CD8-positive, alpha-beta memory T cell (primary cell): Measurements from ENCODE around the gene RARRES2. TPM values are rescaled to one million over a fixed set of nuclear protein-coding genes. Genes with fewer than 3 reads are reported as not detected.
"Not testable (repeated sequence)": the region's sequence is repeated elsewhere in the genome, so short reads cannot be mapped to it uniquely, and the experiment has no call there.

Source experiments
- CTCF ChIA-PET: fragments of 350-600 bp; sonication (Branson Sonifier 250); formaldehyde crosslinking; loops from one replicate; lab custom pipeline; 2021; ENCODE audit warnings: antibody characterized with exemption; lab: Charles Lee
- POLR2A ChIA-PET: fragments of 350-600 bp; sonication (Branson Sonifier 250); formaldehyde crosslinking; loops from one replicate; lab custom pipeline; 2021; ENCODE audit warnings: antibody characterized with exemption; lab: Charles Lee
- DNase-seq, 5 donors: peaks; one replicate each; pipeline versions ENCODE4 v3.0.0 to v3.0.0-alpha.2; 2020 to 2022; ENCODE audit warnings: mixed read lengths in 1 of 5
- H3K27ac ChIP-seq: one replicate; pipeline ENCODE4 v1.7.0; 2013; ENCODE audit warnings: low read depth, mild to moderate bottlenecking, low read length, moderate library complexity
- H3K27me3 ChIP-seq: 2 replicates; pipeline ENCODE4 v1.7.0; 2013; ENCODE audit warnings: low read length, mild to moderate bottlenecking; ENCODE audit not compliant: insufficient read depth, poor library complexity, severe bottlenecking
- H3K36me3 ChIP-seq: 2 replicates; pipeline ENCODE4 v1.7.0; 2013; ENCODE audit warnings: mild to moderate bottlenecking, low read length, moderate library complexity; ENCODE audit not compliant: insufficient read depth
- H3K4me1 ChIP-seq: 2 replicates; pipeline ENCODE4 v1.7.0; 2013; ENCODE audit warnings: mild to moderate bottlenecking, low read length, moderate library complexity; ENCODE audit not compliant: insufficient read depth
- H3K4me3 ChIP-seq: 2 replicates; pipeline ENCODE4 v1.7.0; 2013; ENCODE audit warnings: mild to moderate bottlenecking, low read length
- H3K9me3 ChIP-seq: 2 replicates; pipeline ENCODE4 v1.7.0; 2013; ENCODE audit warnings: mild to moderate bottlenecking, low read length
- H3K27ac Mint-ChIP-seq, 8 donors: one replicate each; pipeline ENCODE4 v1.8.0; 2020 to 2021; ENCODE audit warnings: mixed read lengths in 8 of 8, mild to moderate bottlenecking in 6 of 8, inconsistent platforms in 3 of 8, moderate library complexity in 3 of 8
- H3K27me3 Mint-ChIP-seq, 2 donors: one replicate each; pipeline ENCODE4 v1.8.0; 2020 to 2021; ENCODE audit warnings: mixed read lengths in 2 of 2, mild to moderate bottlenecking in 1 of 2, moderate library complexity in 1 of 2
- H3K36me3 Mint-ChIP-seq, 3 donors: one replicate each; pipeline ENCODE4 v1.8.0; 2020 to 2021; ENCODE audit warnings: mixed read lengths in 3 of 3, inconsistent platforms in 1 of 3, mild to moderate bottlenecking in 1 of 3
- H3K4me1 Mint-ChIP-seq, 3 donors: one replicate each; pipeline ENCODE4 v1.8.0; 2020 to 2021; ENCODE audit warnings: mixed read lengths in 3 of 3, inconsistent platforms in 1 of 3, mild to moderate bottlenecking in 1 of 3
- H3K4me3 Mint-ChIP-seq, 7 donors: one replicate each; pipeline ENCODE4 v1.8.0; 2020 to 2021; ENCODE audit warnings: mixed read lengths in 7 of 7, mild to moderate bottlenecking in 6 of 7, moderate library complexity in 4 of 7, inconsistent platforms in 2 of 7
- H3K9me3 Mint-ChIP-seq, 5 donors: one replicate each; pipeline ENCODE4 v1.8.0; 2020 to 2022; ENCODE audit warnings: mixed read lengths in 5 of 5, mild to moderate bottlenecking in 3 of 5, moderate library complexity in 2 of 5, inconsistent platforms in 1 of 5
- polyA plus RNA-seq: library from polyadenylated mRNA; unstranded; fragments of 300-500 nt; fragmentation: Illumina TruSeq; gene quantifications from one replicate; pipeline ENCODE4 v1.2.3, GENCODE V29; 2021
- total RNA-seq, 2 experiments: library from RNA; stranded (reverse); gene quantifications; one replicate each; pipeline ENCODE4 v1.2.3, GENCODE V29; 2021

Gene RARRES2
- total and polyA plus RNA-seq, 3 experiments from 2014 or later = not detected

GRCh38 chr7:150321788-150322113 is 19.7 kb downstream of the RARRES2 start:
- peaks cover 35 to 53% (median 39%) of the 10 kb centered on the region in 3 donors for H3K4me1 Mint-ChIP-seq
- CTCF ChIA-PET = interaction anchor here (0.7 to 2.2 kb wide), 2 partner anchors 47 to 111 kb away, joined by 3 to 6 read pairs; partner anchors contain the start of gene REPIN1

GRCh38 chr7:150317748-150318444 is 23.5 kb downstream of the RARRES2 start:
- Histone ChIP-seq H3K4me3 (no peak overlapping the region), H3K27ac (peak overlapping the region; percentile 64), H3K4me1 (peaks cover 19% of the 10 kb centered on the region), H3K36me3 (no peaks in the 10 kb centered on the region), H3K27me3 (no peaks in the 10 kb centered on the region), H3K9me3 (no peaks in the 10 kb centered on the region)
- CTCF ChIA-PET = no interaction called here
- Mint-ChIP-seq H3K4me1 (peaks cover 17 to 26% (median 19%) of the 10 kb centered on the region in 3 donors), H3K27me3 (peaks cover 0 to 1% of the 10 kb centered on the region in 2 donors), H3K4me3 (peak overlapping the region in 1 of 7 donors; percentile 43), H3K27ac (no peak overlapping the region), H3K9me3 (no peaks in the 10 kb centered on the region), H3K36me3 (peaks cover 0 to 20% (median 8%) of the 10 kb centered on the region in 3 donors)
- POLR2A ChIA-PET = no interaction called here
- DNase-seq = no peak

More at GRCh38 chr7:150321788-150322113, 19.7 kb downstream of the RARRES2 start:
- peaks cover 0 to 1% of the 10 kb centered on the region in 2 donors for H3K27me3 Mint-ChIP-seq
- H3K9me3 Mint-ChIP-seq = no peaks in the 10 kb centered on the region
- H3K36me3 Mint-ChIP-seq = peaks cover 0 to 39% (median 8%) of the 10 kb centered on the region in 3 donors
- H3K27ac Mint-ChIP-seq = peak overlapping the region in 7 of 8 donors; percentile 77 to 98 (median 95)
- peaks cover 9% of the 10 kb centered on the region for H3K36me3 ChIP-seq
- peak overlapping the region; percentile 92 for H3K27ac ChIP-seq
- peaks cover 26% of the 10 kb centered on the region for H3K4me1 ChIP-seq
- H3K4me3 ChIP-seq = no peak overlapping the region
- no peaks in the 10 kb centered on the region for H3K9me3 ChIP-seq
- H3K4me3 Mint-ChIP-seq = peak overlapping the region; percentile 93 to 99 (median 97)
- DNase-seq = no peak
- no peaks in the 10 kb centered on the region for H3K27me3 ChIP-seq
- POLR2A ChIA-PET = no interaction called here

- H3K9me3 ChIP-seq, H3K9me3 Mint-ChIP-seq, H3K27me3 Mint-ChIP-seq, POLR2A ChIA-PET, DNase-seq, H3K4me3 Mint-ChIP-seq, H3K27me3 ChIP-seq, H3K4me3 ChIP-seq, H3K36me3 ChIP-seq, H3K27ac Mint-ChIP-seq: not testable (repeated sequence)
- Histone ChIP-seq H3K27ac (peak overlapping the region; percentile 64), H3K4me1 (peaks cover 13% of the 10 kb centered on the region)
- Mint-ChIP-seq H3K4me1 (peaks cover 10 to 17% (median 10%) of the 10 kb centered on the region in 3 donors), H3K36me3 (peaks cover 0 to 15% (median 8%) of the 10 kb centered on the region in 3 donors)
- CTCF ChIA-PET = interaction anchor here (1.9 kb wide), 1 partner anchor 9 kb away, joined by 4 read pairs; no protein-coding TSS in a partner anchor
Observed at GRCh38 chr7:150316987-150317386, 24.4 kb downstream of the RARRES2 start.

GRCh38 chr7:150314639-150315239 is 26.7 kb downstream of the RARRES2 start:
- no peak for DNase-seq
- ChIA-PET CTCF (no interaction called here), POLR2A (interaction anchor here (0.7 kb wide), 1 partner anchor 41 kb away, joined by 10 read pairs; no protein-coding TSS in a partner anchor)
- Histone ChIP-seq H3K36me3 (no peaks in the 10 kb centered on the region), H3K4me3 (no peak overlapping the region), H3K4me1 (no peaks in the 10 kb centered on the region), H3K27ac (peak overlapping the region; percentile 90), H3K9me3 (no peaks in the 10 kb centered on the region), H3K27me3 (no peaks in the 10 kb centered on the region)
- Mint-ChIP-seq H3K27me3 (peaks cover 0 to 1% of the 10 kb centered on the region in 2 donors), H3K36me3 (peaks cover 0 to 13% (median 8%) of the 10 kb centered on the region in 3 donors), H3K4me1 (peaks cover 0 to 5% (median 0%) of the 10 kb centered on the region in 3 donors), H3K9me3 (no peaks in the 10 kb centered on the region), H3K4me3 (no peak overlapping the region), H3K27ac (no peak overlapping the region)

GRCh38 chr7:150313870-150314269 is 27.6 kb downstream of the RARRES2 start:
- POLR2A ChIA-PET = no interaction called here
- no peaks in the 10 kb centered on the region for H3K9me3 ChIP-seq
- Mint-ChIP-seq H3K4me1 (peaks cover 0 to 5% (median 0%) of the 10 kb centered on the region in 3 donors), H3K36me3 (peaks cover 0 to 13% (median 8%) of the 10 kb centered on the region in 3 donors), H3K4me3 (no peak overlapping the region), H3K9me3 (no peaks in the 10 kb centered on the region), H3K27me3 (peaks cover 0 to 1% of the 10 kb centered on the region in 2 donors), H3K27ac (no peak overlapping the region)
- DNase-seq = no peak
- peak overlapping the region; percentile 90 for H3K27ac ChIP-seq
- no peaks in the 10 kb centered on the region for H3K27me3 ChIP-seq
- CTCF ChIA-PET = no interaction called here
- H3K4me3 ChIP-seq = peak overlapping the region; percentile 30
- no peaks in the 10 kb centered on the region for H3K4me1 ChIP-seq
- H3K36me3 ChIP-seq = no peaks in the 10 kb centered on the region

GRCh38 chr7:150313367-150313809 is 28.0 kb downstream of the RARRES2 start:
- ChIA-PET CTCF (no interaction called here), POLR2A (no interaction called here)
- Histone ChIP-seq H3K4me3 (peak overlapping the region; percentile 30), H3K27ac (peak overlapping the region; percentile 90), H3K4me1 (no peaks in the 10 kb centered on the region), H3K27me3 (no peaks in the 10 kb centered on the region), H3K36me3 (no peaks in the 10 kb centered on the region), H3K9me3 (no peaks in the 10 kb centered on the region)
- H3K4me3 Mint-ChIP-seq = no peak overlapping the region
- peaks cover 0 to 13% (median 8%) of the 10 kb centered on the region in 3 donors for H3K36me3 Mint-ChIP-seq
- H3K4me1 Mint-ChIP-seq = peaks cover 0 to 5% (median 0%) of the 10 kb centered on the region in 3 donors
- H3K27ac Mint-ChIP-seq = no peak overlapping the region
- DNase-seq = no peak
- H3K9me3 Mint-ChIP-seq = no peaks in the 10 kb centered on the region
- H3K27me3 Mint-ChIP-seq = peaks cover 0 to 1% of the 10 kb centered on the region in 2 donors

- H3K4me3 ChIP-seq, CTCF ChIA-PET, H3K9me3 ChIP-seq, H3K9me3 Mint-ChIP-seq, H3K36me3 Mint-ChIP-seq, H3K27me3 Mint-ChIP-seq, H3K4me3 Mint-ChIP-seq, POLR2A ChIA-PET, H3K36me3 ChIP-seq, H3K4me1 ChIP-seq, H3K4me1 Mint-ChIP-seq, H3K27me3 ChIP-seq, DNase-seq, H3K27ac Mint-ChIP-seq: not testable (repeated sequence)
- H3K27ac ChIP-seq = peak overlapping the region; percentile 90
Observed at GRCh38 chr7:150312649-150313366, 28.6 kb downstream of the RARRES2 start.
